CD1c-positive myeloid dendritic cell (primary cell): ENCODE data around the gene SLC4A1AP.
"Not testable (repeated sequence)": the region's sequence is repeated elsewhere in the genome, so short reads cannot be mapped to it uniquely, and the experiment has no call there.

Source experiments
- DNase-seq: peaks from one replicate; pipeline ENCODE4 v3.0.0-alpha.2; 2016; ENCODE audit errors: extremely low spot score

Gene SLC4A1AP, protein sequence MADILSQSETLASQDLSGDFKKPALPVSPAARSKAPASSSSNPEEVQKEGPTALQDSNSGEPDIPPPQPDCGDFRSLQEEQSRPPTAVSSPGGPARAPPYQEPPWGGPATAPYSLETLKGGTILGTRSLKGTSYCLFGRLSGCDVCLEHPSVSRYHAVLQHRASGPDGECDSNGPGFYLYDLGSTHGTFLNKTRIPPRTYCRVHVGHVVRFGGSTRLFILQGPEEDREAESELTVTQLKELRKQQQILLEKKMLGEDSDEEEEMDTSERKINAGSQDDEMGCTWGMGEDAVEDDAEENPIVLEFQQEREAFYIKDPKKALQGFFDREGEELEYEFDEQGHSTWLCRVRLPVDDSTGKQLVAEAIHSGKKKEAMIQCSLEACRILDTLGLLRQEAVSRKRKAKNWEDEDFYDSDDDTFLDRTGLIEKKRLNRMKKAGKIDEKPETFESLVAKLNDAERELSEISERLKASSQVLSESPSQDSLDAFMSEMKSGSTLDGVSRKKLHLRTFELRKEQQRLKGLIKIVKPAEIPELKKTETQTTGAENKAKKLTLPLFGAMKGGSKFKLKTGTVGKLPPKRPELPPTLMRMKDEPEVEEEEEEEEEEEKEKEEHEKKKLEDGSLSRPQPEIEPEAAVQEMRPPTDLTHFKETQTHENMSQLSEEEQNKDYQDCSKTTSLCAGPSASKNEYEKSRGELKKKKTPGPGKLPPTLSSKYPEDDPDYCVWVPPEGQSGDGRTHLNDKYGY

DNA sequence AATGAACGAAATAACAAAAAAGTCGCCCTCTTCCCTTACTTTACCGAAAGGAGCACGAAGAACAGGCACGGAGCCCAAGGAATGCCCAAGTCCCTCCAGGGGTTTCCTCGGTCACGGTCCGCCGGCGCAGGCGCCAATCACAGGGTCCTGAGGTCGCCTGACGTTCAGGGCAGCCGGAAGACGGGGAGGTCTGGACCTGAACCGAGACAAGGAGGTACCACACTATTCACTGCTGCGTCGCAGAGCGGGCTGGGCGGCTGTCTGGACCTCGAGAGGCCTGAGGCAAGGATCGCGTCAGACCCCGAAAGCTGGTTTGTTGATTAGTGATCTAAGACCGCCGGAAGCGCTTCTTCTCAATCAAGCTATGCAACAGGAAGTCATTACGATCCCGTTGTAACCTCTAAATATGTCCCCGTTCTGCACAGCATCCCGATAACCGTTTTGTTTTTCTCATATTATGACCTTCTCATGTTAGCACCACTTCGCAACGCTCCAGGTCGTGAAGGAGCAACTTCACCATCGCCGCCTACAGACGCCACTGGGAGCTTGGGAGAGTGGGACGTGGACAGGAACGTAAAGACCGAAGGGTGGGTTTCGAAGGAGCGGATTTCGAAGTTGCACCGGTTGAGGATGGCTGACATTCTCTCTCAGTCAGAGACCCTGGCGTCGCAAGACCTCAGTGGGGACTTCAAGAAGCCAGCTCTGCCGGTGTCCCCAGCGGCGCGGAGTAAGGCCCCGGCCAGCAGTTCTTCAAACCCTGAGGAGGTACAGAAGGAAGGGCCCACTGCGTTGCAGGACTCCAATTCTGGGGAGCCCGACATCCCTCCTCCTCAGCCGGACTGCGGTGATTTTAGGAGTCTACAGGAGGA, at the start of gene SLC4A1AP, which contains the start of gene SUPT7L:
Gene SLC4A1AP (plus strand): TSS at position 605 of the 869 bp plus-strand sequence. CDS start 26 bp downstream, at position 631.
Gene SUPT7L (minus strand): TSS at position 330 of the 869 bp plus-strand sequence. CDS start 1,422 bp downstream, outside the sequence.
- peak; percentile 81 for DNase-seq

DNA sequence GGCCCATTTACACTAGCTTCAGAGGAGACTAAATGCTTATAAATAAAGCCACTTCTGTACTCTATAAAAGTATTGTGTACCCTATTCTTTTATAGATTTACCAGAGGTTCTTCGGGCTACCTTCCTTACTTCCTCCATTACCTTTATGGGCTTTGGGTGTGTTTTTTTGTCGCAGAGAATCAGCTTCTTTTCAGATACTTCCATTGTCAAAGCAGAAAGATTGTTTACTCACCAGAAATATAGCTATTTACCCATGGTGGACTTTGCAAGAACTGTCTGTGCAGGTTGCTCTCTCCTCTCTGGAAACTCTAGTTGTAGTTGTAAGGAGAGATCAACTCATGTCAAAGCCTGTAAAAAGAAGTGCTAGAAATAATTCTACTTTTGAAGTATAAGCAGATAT, 49.7 kb upstream of the SLC4A1AP start:
- DNase-seq = no peak

DNA sequence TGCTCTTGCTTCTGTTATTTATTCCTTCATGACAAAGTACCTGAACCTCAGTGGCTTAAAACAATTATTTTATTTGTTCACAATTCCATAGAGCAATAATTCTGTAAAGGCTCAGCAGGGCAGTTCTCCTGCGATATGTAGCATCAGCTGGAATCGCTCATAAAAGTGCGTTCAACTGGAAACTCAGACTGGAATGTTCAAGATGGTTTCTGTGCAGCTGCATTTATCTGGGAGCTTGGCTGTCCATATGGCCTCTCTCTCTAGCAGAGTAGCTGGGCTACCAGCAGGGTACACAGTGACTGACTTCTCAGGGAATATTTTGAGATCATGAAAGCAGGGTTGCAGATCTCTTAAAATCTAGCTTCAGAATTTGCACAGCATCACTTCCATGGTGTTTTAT, 48.4 kb upstream of the SLC4A1AP start:
- DNase-seq = no peak

DNA sequence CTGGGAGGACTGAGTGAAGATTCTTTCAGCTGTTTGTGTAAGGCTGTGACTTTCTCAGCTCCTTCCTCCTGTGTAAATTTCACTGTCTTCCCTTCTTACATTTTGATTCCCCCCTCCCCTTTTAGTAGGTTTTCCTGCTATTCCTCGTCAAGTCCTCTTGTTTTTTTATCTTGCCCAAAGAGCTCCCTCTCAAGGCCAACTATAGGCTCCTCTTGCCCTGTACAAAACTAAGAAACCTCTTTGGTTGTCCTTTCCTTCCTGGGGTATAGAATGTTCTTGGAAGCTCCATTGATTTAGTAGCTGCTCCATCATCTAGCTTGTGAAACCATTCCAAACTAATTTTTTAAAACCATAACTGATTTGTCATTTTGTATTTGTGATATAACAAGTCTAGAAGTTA, 42.2 kb upstream of the SLC4A1AP start:
- no peak for DNase-seq

DNA sequence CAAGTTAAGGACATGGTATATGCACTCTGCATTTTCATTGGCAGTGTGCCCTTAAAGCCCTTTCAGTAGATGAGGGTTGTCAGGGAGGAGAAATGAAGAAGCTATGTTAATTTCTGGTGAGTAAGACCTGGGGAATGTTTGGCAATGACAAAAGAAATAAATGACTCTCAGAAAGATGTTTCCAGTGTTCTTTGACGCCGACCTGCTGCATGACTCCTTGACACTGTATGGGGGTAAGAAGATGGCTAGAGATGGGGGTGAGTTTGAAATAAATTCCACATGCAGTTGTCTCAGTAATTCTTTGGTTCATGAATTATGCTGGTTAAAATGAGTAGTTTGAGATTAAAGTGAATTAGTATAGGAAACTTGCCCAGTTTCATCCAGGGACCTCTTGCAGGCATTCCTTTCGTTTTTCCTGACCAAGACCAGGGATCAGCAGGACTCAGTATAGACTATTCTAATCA, 40.7 kb upstream of the SLC4A1AP start:
- DNase-seq = no peak

DNA sequence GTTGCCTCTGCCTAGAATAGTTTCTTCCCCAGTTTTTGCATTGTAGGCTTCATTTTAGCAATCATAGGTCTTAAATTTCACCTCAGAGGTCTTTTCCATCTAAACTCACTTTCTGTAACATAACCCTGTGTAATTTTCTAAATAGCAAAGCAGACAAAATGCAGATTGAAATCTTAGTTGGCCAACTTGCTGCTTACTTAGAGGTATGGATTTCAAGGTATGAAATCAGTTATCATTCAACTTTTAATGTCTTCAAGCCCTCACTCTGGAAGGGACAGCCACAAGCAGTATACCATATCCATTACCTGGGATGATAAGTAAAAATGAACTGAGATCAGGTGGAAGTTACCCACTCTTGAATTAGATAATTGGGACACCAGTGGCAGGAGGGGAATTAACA, 38.7 kb upstream of the SLC4A1AP start:
- no peak for DNase-seq

DNA sequence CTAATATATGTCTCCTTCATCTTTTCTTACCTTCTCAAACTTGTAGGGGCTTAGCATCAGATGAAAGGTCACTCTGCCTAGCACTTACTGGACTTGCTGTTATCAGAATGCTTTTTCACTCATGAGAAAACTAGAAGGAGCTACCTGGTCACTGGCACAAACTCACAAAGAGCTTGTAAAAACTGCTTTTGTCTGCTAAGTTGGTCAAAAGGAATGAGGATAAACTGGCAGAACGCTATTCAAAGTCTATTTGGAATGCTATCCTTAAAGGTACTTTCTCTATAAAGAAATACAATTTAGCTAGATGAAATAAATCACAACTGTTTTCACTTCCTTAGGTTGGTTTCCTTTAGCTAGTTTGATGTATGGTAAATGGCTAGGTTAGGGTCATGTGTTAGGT, 37.4 kb upstream of the SLC4A1AP start:
- not testable (repeated sequence) for DNase-seq

DNA sequence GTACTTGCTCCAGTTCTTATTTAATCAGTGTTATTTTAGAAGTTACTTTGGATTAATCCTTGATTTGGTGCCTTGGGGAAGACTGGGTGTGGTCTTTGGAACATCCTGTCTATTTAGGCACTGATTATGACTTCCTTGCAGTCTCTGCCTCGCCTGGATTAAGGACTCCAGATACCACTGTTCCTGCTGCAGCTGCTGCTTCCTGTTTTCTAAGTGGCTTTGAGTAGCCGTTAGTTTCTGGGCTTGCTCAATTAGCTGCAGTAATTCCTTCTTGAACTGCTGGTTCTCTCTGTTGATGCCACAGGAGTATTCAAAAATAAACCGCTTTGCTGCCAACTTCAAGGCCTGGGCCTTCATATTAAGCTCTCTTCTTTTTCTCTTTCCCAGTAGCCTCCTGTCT, 36.8 kb upstream of the SLC4A1AP start:
- peak; percentile 54 for DNase-seq

DNA sequence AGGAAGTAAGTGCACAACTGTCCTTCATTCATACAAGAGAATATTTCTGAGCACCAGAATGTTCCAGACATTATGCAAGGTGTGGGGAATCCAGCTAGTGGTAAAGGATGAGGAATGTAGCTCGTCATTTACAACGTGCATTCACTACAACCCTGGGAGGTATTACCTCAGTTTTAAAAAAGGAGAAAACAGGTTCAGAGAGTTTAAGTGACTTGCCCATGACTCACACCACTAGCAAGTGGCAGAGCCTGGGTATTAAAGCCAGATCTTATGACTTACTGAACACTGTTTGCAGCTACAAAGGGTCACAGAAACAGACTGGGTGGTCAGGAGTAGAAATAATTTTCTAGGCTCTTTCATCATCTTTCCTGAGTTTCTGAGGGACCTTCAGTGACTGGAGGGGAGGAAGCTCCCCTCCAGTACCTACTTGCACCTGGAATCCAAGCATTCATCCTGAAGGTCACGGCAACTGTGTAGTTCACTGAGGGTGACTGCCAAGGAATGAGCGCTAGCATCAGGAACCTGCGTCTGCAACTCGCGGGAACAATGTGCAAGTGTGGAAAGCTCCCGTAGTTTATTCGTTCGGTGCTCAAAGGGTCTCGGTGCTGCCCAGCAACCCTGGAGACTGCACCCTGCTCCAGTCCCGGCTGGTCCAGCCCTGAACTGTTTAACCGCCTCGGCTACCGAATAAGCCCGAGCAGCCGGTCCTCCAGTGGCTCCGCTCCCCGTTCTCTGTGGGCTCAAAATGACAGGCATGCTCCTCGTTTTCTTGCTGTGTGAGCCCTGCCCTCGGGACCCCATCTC, 35.5 kb upstream of the SLC4A1AP start:
- peak; percentile 64 for DNase-seq

DNA sequence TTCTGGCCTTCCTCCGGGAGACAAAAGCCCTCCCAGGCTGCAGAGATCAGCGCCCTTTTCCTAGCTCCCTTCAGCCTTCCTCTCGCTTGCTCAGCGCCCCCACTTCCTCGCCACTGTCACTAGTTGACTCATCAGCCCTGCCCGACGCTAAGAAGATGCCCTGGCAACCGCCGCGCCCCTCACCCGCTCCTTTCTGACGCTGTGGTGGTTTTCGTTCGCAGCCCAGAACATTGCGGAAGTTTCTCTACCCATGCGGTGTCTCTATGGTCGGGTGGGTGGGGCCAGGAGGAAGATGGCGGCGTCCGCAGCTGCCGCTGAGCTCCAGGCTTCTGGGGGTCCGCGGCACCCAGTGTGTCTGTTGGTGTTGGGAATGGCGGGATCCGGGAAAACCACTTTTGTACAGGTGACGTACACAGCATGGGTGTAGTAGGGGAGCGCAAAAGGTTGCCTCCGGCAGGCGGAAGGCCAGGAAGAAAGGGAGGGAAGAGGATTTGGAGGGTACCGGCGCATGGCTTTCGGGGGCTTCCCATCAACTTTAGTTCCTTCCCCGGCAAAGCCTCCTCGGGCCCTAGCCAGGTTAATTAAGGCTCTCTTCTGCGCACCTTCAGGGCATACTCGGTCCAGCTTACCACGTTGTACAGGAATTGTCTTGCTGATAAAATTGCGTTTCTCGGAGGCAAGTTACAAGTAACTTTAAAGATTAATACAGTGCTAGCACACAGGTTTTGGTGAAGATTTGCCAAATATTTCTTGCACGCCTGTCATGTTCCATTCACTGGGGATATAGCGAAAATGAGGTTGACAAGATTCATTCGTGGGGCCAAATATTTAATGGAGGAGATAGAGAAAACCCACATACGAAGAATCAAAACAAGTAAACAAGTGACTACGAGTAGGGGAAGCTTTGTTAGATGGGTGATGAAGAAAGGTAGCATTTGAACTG, 34.7 kb upstream of the SLC4A1AP start, which contains the start of the genes CCDC121 and GPN1:
Gene CCDC121 (minus strand): TSS at position 246 of the 943 bp plus-strand sequence. CDS start 1,213 bp downstream, outside the sequence.
Gene GPN1 (plus strand): TSS at position 284 of the 943 bp plus-strand sequence. CDS start 9 bp downstream, at position 293.
- peak; percentile 97 for DNase-seq

DNA sequence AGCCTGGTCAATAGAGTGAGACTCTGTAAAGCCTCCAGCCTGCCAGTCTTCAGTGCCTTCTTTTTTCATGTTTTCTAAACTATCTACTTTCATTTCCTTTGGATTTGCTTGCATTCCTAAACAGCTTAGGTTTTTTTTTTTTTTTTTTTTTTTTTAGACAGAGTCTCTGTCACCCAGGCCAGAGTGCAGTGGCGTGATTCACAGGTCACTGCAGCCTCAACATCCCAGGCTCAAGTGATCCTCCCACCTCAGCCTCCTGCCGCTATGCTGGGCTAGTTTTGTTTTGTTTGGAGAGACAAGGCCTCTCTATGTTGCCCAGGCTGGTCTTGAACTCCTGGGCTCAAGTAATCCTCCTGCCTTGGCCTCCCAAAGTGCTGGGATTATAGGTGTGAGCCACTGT, 33.4 kb upstream of the SLC4A1AP start:
- DNase-seq = not testable (repeated sequence)

DNA sequence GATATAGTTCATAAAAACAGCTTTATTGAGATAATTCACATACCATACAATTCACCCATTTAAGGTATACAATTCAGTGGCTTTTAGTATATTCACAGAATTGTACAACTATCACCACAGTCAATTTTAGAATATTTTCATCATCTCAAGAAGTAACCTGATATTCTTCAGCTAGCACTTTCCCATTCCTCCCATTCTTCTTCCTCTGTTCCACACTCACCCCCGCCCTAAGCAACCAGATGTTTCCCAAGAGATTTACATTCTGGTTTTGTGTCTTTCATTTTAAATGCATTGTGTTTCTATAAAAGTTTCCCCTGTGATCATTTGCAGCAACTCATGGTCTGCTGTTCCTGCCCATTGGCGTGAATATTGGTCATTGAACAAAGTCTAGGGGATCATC, 29.4 kb upstream of the SLC4A1AP start:
- DNase-seq = no peak

DNA sequence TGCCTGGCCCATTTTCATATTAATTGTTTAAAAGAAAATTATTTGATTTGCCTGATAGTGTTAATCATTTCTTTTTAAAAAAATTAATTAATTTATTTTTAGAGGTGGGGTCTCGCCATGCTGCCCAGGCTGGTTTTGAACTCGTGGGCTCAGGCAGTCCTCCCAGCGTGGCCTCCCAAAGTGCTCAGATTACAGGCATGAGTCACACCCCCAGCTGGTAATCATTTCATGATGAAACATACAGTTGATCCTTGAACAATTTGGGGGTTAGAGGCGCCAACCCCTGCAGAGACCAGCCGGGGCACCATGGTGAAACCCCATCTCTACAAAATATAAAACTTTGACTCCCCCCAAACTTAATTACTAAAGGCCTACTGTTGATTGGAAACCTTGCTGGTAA, 26.9 kb upstream of the SLC4A1AP start:
- DNase-seq = no peak

DNA sequence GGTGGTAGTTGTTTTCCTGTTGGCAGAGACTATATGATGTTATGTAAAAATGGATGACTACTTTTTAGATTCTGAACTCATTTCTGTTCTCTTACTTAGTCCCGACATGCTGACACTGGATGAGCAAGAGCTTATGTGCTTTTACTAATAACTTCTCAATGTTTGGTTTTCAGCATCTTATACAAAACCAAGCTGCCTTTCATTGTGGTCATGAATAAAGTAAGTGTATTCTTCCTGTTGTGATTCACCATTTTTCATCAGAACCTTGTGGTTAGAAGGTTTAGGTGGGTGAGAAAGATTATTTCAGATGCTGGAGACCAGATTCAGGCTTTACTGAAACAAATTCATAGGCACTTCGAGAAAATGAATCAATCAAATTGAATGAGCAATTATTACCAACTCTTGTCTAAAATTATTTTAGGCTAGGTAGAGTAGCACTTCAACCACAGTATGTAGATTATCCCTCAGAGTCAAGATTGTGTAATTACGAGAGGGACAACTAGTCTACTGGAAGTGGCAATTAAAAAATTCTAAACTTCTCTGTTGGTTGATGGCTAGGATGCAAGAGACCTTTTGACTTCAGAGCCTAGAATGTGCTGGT, 25.6 kb upstream of the SLC4A1AP start:
- peak; percentile 23 for DNase-seq

DNA sequence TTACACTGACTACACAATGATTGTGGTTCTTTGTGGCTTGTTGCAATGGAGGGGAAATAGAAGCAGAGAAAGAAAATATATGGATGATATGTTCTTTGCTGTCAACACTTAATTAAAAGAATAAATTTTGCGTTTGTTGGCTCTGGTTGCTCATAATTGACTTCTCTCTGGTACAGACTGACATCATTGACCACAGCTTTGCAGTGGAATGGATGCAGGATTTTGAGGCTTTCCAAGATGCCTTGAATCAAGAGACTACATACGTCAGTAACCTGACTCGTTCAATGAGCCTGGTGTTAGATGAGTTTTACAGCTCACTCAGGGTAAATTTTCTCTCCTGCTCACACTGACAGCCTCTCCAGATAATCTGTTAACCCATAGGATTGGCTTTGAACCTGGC, 25.0 kb upstream of the SLC4A1AP start:
- no peak for DNase-seq

DNA sequence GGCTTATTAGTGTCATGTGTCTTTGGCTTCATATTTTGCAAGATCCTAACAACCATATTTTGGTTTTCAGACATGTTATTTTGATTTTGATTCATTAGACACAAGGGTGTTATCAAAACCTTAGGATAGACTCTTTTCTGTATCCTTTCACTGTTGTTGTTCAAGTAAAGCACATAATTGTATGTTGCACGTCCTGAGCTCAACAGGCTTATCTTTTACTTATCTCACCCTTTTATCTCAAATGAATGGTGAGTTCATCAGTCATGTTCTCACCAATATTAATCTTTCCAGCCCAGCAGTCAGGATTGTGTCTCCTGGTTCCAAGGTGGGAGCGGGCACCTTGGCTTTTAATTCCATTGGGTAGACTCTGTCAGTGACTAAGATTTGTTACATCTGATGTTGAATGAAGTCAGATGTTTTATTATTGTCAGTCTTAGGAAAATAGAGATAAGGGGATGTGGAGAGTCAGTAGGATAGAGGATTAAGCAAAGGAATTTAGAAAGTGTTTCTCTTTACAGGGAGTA, 22.9 kb upstream of the SLC4A1AP start:
- no peak for DNase-seq

DNA sequence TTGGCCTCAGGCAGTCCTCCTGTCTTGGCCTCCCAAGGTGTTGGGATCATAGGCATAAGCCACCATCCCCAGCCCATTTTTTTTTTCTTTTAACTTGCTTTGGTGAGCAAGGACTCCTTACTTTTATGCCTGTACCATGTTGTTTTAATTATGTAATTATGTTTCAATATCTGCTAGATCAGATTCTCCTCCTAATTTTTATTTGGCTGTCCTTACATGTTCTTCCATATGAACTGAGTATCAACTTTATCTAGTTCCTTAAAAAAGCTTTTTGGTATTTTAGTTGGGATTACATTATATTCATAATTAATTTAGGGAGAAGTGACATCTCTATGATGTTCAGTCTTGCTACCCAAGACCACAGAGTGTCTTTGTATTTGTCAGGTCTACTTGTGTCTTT, 18.5 kb upstream of the SLC4A1AP start:
- no peak for DNase-seq

DNA sequence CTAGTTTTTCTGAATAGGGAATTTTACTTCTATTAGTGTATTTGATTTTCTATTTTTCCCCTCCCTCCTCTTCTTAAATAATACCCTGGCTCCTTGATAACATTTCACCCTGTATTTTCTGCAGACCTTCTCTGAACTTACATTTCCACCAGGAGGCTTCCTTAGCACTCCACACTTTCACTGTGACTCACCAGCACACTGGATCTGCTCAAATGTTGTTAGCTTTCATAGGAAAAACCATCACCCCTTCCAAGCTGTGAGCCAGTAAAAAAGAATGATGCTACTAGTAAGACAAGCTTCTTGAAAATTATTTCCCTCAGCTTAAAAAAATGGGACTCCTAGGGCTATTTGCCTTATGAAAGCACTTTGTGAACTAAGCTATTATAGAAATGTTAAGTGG, 16.4 kb upstream of the SLC4A1AP start:
- no peak for DNase-seq

DNA sequence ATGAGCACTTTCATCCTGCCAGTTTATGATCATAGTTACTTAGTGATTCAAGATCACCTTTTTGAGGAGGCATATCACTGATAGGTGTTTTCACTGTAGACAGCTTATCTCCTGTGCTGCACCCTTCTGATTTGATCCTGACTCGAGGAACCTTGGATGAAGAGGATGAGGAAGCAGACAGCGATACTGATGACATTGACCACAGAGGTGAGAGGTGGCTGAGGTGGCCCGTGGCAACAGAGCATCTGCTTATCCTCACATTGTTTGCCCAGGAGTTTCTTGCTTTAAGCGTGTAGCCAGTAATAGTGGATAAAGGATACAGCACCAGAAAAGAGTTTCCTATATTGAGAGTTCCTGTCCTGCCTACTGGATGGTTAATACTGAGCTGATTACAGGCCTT, 16.0 kb upstream of the SLC4A1AP start:
- no peak for DNase-seq
